Measurements from ENCODE around the gene TLX2.

Gene TLX2

DNA sequence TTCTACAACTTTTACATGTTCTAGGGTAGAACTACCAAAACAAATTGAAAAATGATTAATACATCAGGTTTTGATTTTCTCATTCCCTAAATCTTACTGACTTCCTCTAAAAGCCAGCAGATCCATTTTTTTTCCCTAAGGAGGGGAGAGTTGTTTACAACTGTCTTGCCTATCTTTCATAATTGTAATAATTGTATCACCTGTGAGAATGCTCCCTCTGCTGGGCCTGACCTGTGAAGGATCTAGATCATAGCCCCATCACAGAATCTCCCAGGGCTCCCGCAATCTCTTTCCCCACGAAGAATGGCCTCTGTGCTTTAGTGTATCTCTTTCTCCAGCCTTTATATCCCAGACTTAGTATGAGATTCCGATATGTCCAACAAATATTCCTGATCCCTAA lies 30.4 kb downstream of the TLX2 start:
- TF ChIP-seq, protein P1, sequence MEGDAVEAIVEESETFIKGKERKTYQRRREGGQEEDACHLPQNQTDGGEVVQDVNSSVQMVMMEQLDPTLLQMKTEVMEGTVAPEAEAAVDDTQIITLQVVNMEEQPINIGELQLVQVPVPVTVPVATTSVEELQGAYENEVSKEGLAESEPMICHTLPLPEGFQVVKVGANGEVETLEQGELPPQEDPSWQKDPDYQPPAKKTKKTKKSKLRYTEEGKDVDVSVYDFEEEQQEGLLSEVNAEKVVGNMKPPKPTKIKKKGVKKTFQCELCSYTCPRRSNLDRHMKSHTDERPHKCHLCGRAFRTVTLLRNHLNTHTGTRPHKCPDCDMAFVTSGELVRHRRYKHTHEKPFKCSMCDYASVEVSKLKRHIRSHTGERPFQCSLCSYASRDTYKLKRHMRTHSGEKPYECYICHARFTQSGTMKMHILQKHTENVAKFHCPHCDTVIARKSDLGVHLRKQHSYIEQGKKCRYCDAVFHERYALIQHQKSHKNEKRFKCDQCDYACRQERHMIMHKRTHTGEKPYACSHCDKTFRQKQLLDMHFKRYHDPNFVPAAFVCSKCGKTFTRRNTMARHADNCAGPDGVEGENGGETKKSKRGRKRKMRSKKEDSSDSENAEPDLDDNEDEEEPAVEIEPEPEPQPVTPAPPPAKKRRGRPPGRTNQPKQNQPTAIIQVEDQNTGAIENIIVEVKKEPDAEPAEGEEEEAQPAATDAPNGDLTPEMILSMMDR (IDR thresholded peaks at IDR 0.05; ENCODE audit: low read length), result peak; percentile 38
- TF ChIP-seq EZH2phosphoT487 (IDR thresholded peaks at IDR 0.05; ENCODE audit: low read length), result no peak
- TF ChIP-seq EZH2 (optimal IDR thresholded peaks at IDR 0.05; ENCODE audit: low read depth, low read length), result no peak
- no peaks in the 10 kb centered on the region for H3K36me3 ChIP-seq (replicated peaks; ENCODE audit: insufficient read depth, low read length)
- no peak for DNase-seq
- no peaks in the 10 kb centered on the region for H3K4me1 ChIP-seq (ENCODE audit: low read length)
- H3K79me2 ChIP-seq (ENCODE audit: low read length), result no peaks in the 10 kb centered on the region
- H3K27ac ChIP-seq (ENCODE audit: low read length), result no peak overlapping the region
- no peak overlapping the region for H3K4me3 ChIP-seq (ENCODE audit: low read length)
- H2AFZ ChIP-seq (ENCODE audit: low read length), result no peak overlapping the region
- no peak overlapping the region for H3K9ac ChIP-seq (ENCODE audit: low read length)
- no peaks in the 10 kb centered on the region for H3F3A ChIP-seq (ENCODE audit: insufficient read depth, low read length)
- peaks cover 39% of the 10 kb centered on the region for H3K27me3 ChIP-seq (replicated peaks; ENCODE audit: insufficient read depth, low read length)
- no peak overlapping the region for H3K4me2 ChIP-seq (ENCODE audit: low read depth, low read length)
- no peaks in the 10 kb centered on the region for H4K20me1 ChIP-seq (ENCODE audit: insufficient read depth, low read length)
- H3K9me3 ChIP-seq (replicated peaks; ENCODE audit: insufficient read depth, low read length), result no peaks in the 10 kb centered on the region
- no peaks in the 10 kb centered on the region for H3K9me2 ChIP-seq (replicated peaks; ENCODE audit: insufficient read depth, low read length)

DNA sequence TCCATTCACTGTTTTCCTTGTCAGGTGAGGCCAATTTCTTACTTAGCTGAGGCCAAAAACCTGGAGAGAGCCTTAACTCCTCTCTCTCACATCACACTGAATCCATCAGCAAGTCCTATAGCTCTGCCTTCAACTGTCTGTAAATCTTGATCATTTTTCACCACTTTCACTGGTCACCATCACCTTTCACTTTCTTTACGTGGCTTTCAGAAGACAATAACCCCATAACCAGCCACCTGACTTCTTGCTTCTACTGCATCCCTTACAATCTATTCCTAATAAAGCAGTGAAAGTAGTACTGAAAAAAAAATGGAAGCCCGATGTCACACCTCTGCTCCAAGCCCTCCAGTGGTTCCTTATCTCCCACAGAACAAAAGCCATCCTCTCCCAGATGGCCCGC lies 31.8 kb downstream of the TLX2 start:
- no peak overlapping the region for H3K9ac ChIP-seq (ENCODE audit: low read length)
- no peak overlapping the region for H3K27ac ChIP-seq (ENCODE audit: low read length)
- no peaks in the 10 kb centered on the region for H3K4me1 ChIP-seq (ENCODE audit: low read length)
- H3K36me3 ChIP-seq (replicated peaks; ENCODE audit: insufficient read depth, low read length), result no peaks in the 10 kb centered on the region
- no peaks in the 10 kb centered on the region for H3K79me2 ChIP-seq (ENCODE audit: low read length)
- no peak overlapping the region for H2AFZ ChIP-seq (ENCODE audit: low read length)
- H3K9me2 ChIP-seq (replicated peaks; ENCODE audit: insufficient read depth, low read length), result no peaks in the 10 kb centered on the region
- TF ChIP-seq EZH2 (optimal IDR thresholded peaks at IDR 0.05; ENCODE audit: low read depth, low read length) (no peak), EZH2phosphoT487 (IDR thresholded peaks at IDR 0.05; ENCODE audit: low read length) (no peak)
- TF ChIP-seq, protein P1 (IDR thresholded peaks at IDR 0.05; ENCODE audit: low read length), result no peak
- H3K9me3 ChIP-seq (replicated peaks; ENCODE audit: insufficient read depth, low read length), result no peaks in the 10 kb centered on the region
- H3K4me2 ChIP-seq (ENCODE audit: low read depth, low read length), result no peak overlapping the region
- H3K27me3 ChIP-seq (replicated peaks; ENCODE audit: insufficient read depth, low read length), result peaks cover 52% of the 10 kb centered on the region
- no peak for DNase-seq
- no peaks in the 10 kb centered on the region for H3F3A ChIP-seq (ENCODE audit: insufficient read depth, low read length)
- H4K20me1 ChIP-seq (ENCODE audit: insufficient read depth, low read length), result no peaks in the 10 kb centered on the region
- H3K4me3 ChIP-seq (ENCODE audit: low read length), result no peak overlapping the region

DNA sequence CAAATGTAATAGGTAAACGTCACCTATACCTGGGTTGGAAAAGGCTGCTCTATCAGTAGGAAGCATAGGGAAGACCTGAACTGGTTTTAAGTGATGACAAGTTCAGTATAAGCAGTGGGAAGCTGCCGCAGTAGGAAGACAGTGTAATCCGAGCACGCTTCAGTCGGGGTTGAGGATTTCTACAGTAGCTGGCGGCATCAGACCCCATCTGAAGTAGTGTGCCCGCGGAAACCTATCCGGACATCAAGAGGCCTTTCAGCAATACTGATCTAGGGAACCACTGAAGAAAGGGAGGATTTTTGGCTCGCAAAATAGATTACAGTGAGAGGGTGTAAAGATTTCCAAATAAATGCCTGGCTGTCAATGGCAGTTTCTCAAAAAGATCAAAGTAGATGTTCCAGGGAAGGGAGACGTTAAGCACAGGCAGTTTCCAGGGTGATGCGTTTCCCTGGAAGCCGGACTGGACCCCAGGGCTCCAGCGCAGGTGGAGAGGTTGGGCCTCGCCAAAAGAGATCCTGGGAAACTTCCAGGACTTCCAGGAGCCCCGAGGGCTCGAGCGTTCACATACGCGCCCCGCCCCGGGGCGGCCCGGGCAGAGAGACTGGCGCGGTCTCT lies 34.1 kb downstream of the TLX2 start:
- Histone ChIP-seq H3K4me2 (ENCODE audit: low read depth, low read length) (peak overlapping the region; percentile 71), H4K20me1 (ENCODE audit: insufficient read depth, low read length) (no peaks in the 10 kb centered on the region), H3F3A (ENCODE audit: insufficient read depth, low read length) (no peaks in the 10 kb centered on the region), H3K9me2 (replicated peaks; ENCODE audit: insufficient read depth, low read length) (no peaks in the 10 kb centered on the region), H3K27me3 (replicated peaks; ENCODE audit: insufficient read depth, low read length) (peaks cover 52% of the 10 kb centered on the region), H3K4me3 (ENCODE audit: low read length) (peak overlapping the region; percentile 23; the same call in 1 of the 2 replicates), H3K9me3 (replicated peaks; ENCODE audit: insufficient read depth, low read length) (no peaks in the 10 kb centered on the region), H2AFZ (ENCODE audit: low read length) (no peak overlapping the region), H3K9ac (ENCODE audit: low read length) (no peak overlapping the region), H3K36me3 (replicated peaks; ENCODE audit: insufficient read depth, low read length) (no peaks in the 10 kb centered on the region), H3K4me1 (ENCODE audit: low read length) (no peaks in the 10 kb centered on the region), H3K27ac (ENCODE audit: low read length) (no peak overlapping the region), H3K79me2 (ENCODE audit: low read length) (no peaks in the 10 kb centered on the region)
- TF ChIP-seq, protein P1 (IDR thresholded peaks at IDR 0.05; ENCODE audit: low read length), result no peak
- TF ChIP-seq EZH2 (optimal IDR thresholded peaks at IDR 0.05; ENCODE audit: low read depth, low read length) (no peak), EZH2phosphoT487 (IDR thresholded peaks at IDR 0.05; ENCODE audit: low read length) (no peak)
- no peak for DNase-seq
